Hepatocyte (in vitro differentiated cells): Measurements from ENCODE around the gene TLL1. TPM values are rescaled to one million over a fixed set of nuclear protein-coding genes. Genes with fewer than 3 reads are reported as not detected.

Source experiments
- DNase-seq: peaks from one replicate; pipeline ENCODE4 v3.0.0-alpha.2; 2016; ENCODE audit warnings: low spot score
- H2AFZ ChIP-seq: fragments of 200-600 bp; sonication (generic); 2 replicates; pipeline ENCODE4 v1.6.0; 2016; ENCODE audit warnings: antibody characterized with exemption, mild to moderate bottlenecking
- H3K27ac ChIP-seq: fragments of 200-600 bp; sonication (generic); 2 replicates; pipeline ENCODE4 v1.5.1; 2016; ENCODE audit warnings: mild to moderate bottlenecking
- H3K27me3 ChIP-seq: fragments of 200-600 bp; sonication (generic); 2 replicates; pipeline ENCODE4 v1.6.1; 2016
- H3K36me3 ChIP-seq: fragments of 200-600 bp; sonication (generic); replicated peaks from 2 replicates; pipeline ENCODE4 v1.5.1; 2016; ENCODE audit warnings: low read depth; ENCODE audit not compliant: insufficient read depth
- H3K4me1 ChIP-seq: fragments of 200-600 bp; sonication (generic); 2 replicates; pipeline ENCODE4 v1.5.1; 2016; ENCODE audit warnings: mild to moderate bottlenecking, moderate library complexity; ENCODE audit not compliant: insufficient read depth
- H3K4me2 ChIP-seq: fragments of 200-600 bp; sonication (generic); 2 replicates; pipeline ENCODE4 v1.6.0; 2016
- H3K4me3 ChIP-seq: fragments of 200-600 bp; sonication (generic); 2 replicates; pipeline ENCODE4 v1.5.1; 2016; ENCODE audit warnings: mild to moderate bottlenecking
- H3K79me2 ChIP-seq: fragments of 200-600 bp; sonication (generic); 2 replicates; pipeline ENCODE4 v1.6.0; 2017; ENCODE audit warnings: mild to moderate bottlenecking
- H3K9me2 ChIP-seq: fragments of 200-600 bp; sonication (generic); replicated peaks from 2 replicates; pipeline ENCODE4 v1.6.0; 2017; ENCODE audit warnings: mild to moderate bottlenecking; ENCODE audit not compliant: insufficient read depth
- H3K9me3 ChIP-seq: fragments of 200-600 bp; sonication (generic); 2 replicates; pipeline ENCODE4 v1.5.1; 2016; ENCODE audit warnings: low read depth, mild to moderate bottlenecking
- H4K20me1 ChIP-seq: fragments of 200-600 bp; sonication (generic); 2 replicates; pipeline ENCODE4 v1.6.0; 2016; ENCODE audit warnings: mild to moderate bottlenecking; ENCODE audit not compliant: insufficient read depth, poor library complexity, severe bottlenecking
- CTCF ChIP-seq: fragments of 200-600 bp; sonication (generic); IDR thresholded peaks from 2 replicates; pipeline ENCODE4 v1.5.1; 2016; ENCODE audit warnings: antibody characterized with exemption, mild to moderate bottlenecking; ENCODE audit not compliant: poor library complexity
- EZH2 ChIP-seq: fragments of 200-600 bp; sonication (generic); IDR thresholded peaks from 2 replicates; pipeline ENCODE4 v1.6.1; 2016; ENCODE audit warnings: antibody characterized with exemption, mild to moderate bottlenecking, borderline replicate concordance
- EZH2phosphoT487 ChIP-seq: fragments of 200-600 bp; sonication (generic); IDR thresholded peaks from one replicate; pipeline ENCODE4 v1.6.1; 2018; ENCODE audit warnings: antibody characterized with exemption, mild to moderate bottlenecking, low read depth, moderate library complexity; ENCODE audit not compliant: unreplicated experiment, severe bottlenecking
- WGBS: methylation state at CpG from one replicate; pipeline ENCODE4 v1.1.6; 2016; ENCODE audit warnings: low lambda C conversion rate; ENCODE audit errors: missing lambda C conversion rate; 5-methylcytosine and 5-hydroxymethylcytosine counted together
- polyA plus RNA-seq: library from polyadenylated mRNA; unstranded; fragments of >200 nt; fragmentation: Nextera tagmentation; extraction: Ambion mirVana; gene quantifications from 2 replicates; pipeline ENCODE4 v1.2.1, GENCODE V29; 2016
- small RNA-seq: library from RNA; depleted of rRNA; stranded (forward); fragments of <200 nt; gene quantifications from one replicate; pipeline ENCODE3, GENCODE V24; 2014
- total RNA-seq: library from RNA; depleted of rRNA; stranded (reverse); fragments of >200 nt; gene quantifications from 2 replicates; pipeline ENCODE4 v1.2.3, GENCODE V29; 2014

The TLL1 gene
- total and polyA plus RNA-seq, 2 experiments from 2014 or later = 0.30 to 0.97 TPM

GRCh38 chr4:166146806-166147540 lies 273.9 kb downstream of the TLL1 start:
- Histone ChIP-seq H2AFZ (no peak overlapping the region), H3K4me3 (no peak overlapping the region), H4K20me1 (no peaks in the 10 kb centered on the region), H3K4me1 (no peaks in the 10 kb centered on the region), H3K4me2 (no peak overlapping the region), H3K27me3 (no peaks in the 10 kb centered on the region), H3K79me2 (no peaks in the 10 kb centered on the region), H3K36me3 (no peaks in the 10 kb centered on the region), H3K9me2 (no peaks in the 10 kb centered on the region), H3K9me3 (no peaks in the 10 kb centered on the region), H3K27ac (no peak overlapping the region)
- TF ChIP-seq EZH2phosphoT487 (no peak), EZH2 (no peak), CTCF (no peak)
- 77% methylated on average over 6 of the region's 6 CpGs for WGBS
- DNase-seq = no peak

Small RNA genes within 50 kb of the gene (small RNA-seq; reads per million reads assigned to genes)
- gene RNA5SP170 = not detected
